H54 (cell line): Measurements from ENCODE around the gene LEFTY2.

Experiments used
- DNase-seq: peaks from one replicate; pipeline ENCODE4 v3.0.0; 2011; ENCODE audit warnings: low spot score, mixed read lengths; ENCODE audit not compliant: insufficient read length
- FAIRE-seq: peaks from 3 replicates; lab custom pipeline; 2011; peaks lifted over from hg19 to GRCh38; lab: Jason Lieb, UNC
- POLR2A ChIP-seq: IDR thresholded peaks from 2 replicates; pipeline ENCODE4 v1.6.1; 2011; ENCODE audit warnings: low read depth, mild to moderate bottlenecking, low read length

The LEFTY2 gene

GRCh38 chr1:225911191-225912130, 29.6 kb downstream of the LEFTY2 start:
- no peak for DNase-seq
- FAIRE-seq: no peak
- no peak for TF ChIP-seq POLR2A

GRCh38 chr1:225909477-225909876, 31.5 kb downstream of the LEFTY2 start:
- no peak for TF ChIP-seq POLR2A
- FAIRE-seq (no peak), DNase-seq (no peak)

GRCh38 chr1:225908773-225909172, 32.2 kb downstream of the LEFTY2 start:
- DNase-seq: no peak
- no peak for FAIRE-seq
- TF ChIP-seq POLR2A: no peak

GRCh38 chr1:225908013-225908640, 32.9 kb downstream of the LEFTY2 start:
- no peak for TF ChIP-seq POLR2A
- DNase-seq: no peak
- no peak for FAIRE-seq

GRCh38 chr1:225907341-225907740, 33.7 kb downstream of the LEFTY2 start:
- FAIRE-seq (no peak), DNase-seq (no peak)
- TF ChIP-seq POLR2A: no peak

- no peak for FAIRE-seq
- TF ChIP-seq POLR2A: no peak
- DNase-seq: no peak
Observed at GRCh38 chr1:225906467-225906866, 34.6 kb downstream of the LEFTY2 start.

- TF ChIP-seq POLR2A: no peak
- no peak for DNase-seq
- FAIRE-seq: no peak
Observed at GRCh38 chr1:225903623-225904022, 37.4 kb downstream of the LEFTY2 start.

GRCh38 chr1:225899044-225899925, 41.7 kb downstream of the LEFTY2 start:
- no peak for TF ChIP-seq POLR2A
- DNase-seq (no peak), FAIRE-seq (no peak)

GRCh38 chr1:225897595-225898514, 43.2 kb downstream of the LEFTY2 start:
- no peak for DNase-seq
- no peak for TF ChIP-seq POLR2A
- no peak for FAIRE-seq

- DNase-seq (peak; percentile 63), FAIRE-seq (peak; percentile 11)
- no peak for TF ChIP-seq POLR2A
Observed at GRCh38 chr1:225896937-225897549, 44.0 kb downstream of the LEFTY2 start.

- FAIRE-seq: no peak
- no peak for TF ChIP-seq POLR2A
Observed at GRCh38 chr1:225896494-225896893, 44.5 kb downstream of the LEFTY2 start.

GRCh38 chr1:225892307-225892706, 48.7 kb downstream of the LEFTY2 start:
- FAIRE-seq (no peak), DNase-seq (no peak)
- TF ChIP-seq POLR2A: no peak

More at GRCh38 chr1:225896494-225896893, 44.5 kb downstream of the LEFTY2 start:
- no peak for DNase-seq
